Measurements from ENCODE around the gene CRYBA4.

The CRYBA4 gene

DNA sequence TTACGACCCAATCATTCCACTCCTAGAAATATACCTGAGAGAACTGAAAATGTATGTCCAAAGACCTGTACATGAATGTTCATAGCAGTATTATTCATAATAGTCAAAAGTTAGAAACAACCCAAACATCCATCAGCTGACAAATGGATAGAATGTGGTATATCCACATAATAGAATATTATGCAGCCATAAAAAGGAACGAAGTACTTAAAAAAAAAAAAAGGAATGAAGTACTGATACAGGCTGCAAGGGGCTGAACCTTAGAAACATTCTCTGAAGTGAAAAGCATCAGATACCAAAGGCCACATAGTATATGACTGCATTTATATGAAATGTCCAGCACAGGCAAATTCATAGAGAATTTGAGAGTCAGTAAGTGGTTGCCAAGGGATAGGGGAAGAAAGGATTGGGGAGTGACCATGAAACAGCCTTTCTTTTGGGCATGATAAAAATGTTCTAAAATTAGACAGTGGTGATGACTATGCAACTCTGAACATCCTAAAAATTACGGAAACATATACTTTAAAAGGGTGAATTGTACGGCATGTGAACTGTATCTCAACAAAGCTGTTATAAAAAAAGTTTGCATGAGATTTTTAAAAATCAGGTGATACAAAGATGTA lies 33.7 kb upstream of the CRYBA4 start:
- DNase-seq (ENCODE audit: low spot score), result no peak
- TF ChIP-seq, protein P1, sequence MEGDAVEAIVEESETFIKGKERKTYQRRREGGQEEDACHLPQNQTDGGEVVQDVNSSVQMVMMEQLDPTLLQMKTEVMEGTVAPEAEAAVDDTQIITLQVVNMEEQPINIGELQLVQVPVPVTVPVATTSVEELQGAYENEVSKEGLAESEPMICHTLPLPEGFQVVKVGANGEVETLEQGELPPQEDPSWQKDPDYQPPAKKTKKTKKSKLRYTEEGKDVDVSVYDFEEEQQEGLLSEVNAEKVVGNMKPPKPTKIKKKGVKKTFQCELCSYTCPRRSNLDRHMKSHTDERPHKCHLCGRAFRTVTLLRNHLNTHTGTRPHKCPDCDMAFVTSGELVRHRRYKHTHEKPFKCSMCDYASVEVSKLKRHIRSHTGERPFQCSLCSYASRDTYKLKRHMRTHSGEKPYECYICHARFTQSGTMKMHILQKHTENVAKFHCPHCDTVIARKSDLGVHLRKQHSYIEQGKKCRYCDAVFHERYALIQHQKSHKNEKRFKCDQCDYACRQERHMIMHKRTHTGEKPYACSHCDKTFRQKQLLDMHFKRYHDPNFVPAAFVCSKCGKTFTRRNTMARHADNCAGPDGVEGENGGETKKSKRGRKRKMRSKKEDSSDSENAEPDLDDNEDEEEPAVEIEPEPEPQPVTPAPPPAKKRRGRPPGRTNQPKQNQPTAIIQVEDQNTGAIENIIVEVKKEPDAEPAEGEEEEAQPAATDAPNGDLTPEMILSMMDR (IDR thresholded peaks at IDR 0.05; ENCODE audit: extremely low read depth, missing control alignments), result no peak

DNA sequence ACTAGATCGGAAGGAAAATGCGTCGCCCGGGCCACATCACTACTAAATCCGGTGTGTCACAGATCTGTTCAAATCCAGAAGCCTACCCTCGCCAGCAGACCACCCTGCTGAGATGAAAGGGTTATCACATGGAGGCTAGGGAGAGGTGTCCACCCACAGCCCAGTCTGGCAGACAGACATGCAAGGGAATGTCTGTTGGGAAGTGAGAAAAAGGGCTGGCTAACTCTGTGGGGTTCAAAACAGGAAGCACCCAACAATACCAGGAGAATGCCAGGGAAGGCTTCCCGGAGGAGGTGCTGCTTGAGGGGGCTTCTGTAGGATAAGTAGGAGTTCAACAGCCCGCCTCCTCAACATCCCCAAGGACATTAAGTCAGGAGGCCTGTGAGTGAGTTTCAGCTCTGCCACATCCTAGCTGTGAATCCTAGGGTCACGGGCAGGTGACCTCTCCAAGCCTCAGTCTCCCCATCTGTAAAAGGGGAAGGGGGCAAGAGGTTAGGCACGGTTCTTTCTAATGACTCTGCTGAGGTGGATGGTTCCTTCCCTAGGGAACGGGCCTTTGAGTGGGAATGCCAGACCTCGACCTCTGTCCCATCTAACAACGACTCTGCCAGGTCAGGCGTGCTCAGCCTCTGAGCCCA lies 32.9 kb upstream of the CRYBA4 start:
- TF ChIP-seq, protein P1 (IDR thresholded peaks at IDR 0.05; ENCODE audit: extremely low read depth, missing control alignments), result no peak
- DNase-seq (ENCODE audit: low spot score), result no peak

DNA sequence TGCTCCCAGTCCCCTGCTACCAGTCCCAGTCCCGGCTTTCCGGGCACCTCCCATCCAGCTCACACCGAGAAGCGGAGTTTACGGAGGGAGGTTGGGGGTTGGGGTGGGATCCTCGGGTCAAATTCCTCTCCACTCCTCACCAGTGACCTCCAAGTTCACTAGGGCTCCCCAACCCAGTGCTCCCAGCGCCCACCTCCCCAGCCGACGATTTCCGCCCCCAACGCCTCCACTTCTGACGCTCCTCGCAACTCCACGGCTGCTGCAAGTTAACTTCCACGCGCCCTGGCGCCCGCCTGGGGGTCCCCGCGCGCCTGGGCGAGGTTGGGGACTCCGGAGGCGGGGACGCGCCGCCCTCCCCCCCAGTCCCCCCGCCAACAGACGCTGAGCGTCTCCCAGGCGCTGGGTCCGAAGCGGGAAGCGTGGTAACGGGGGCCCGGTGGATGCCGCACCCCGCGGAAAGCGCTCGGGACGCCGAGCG lies 32.4 kb upstream of the CRYBA4 start:
- DNase-seq (ENCODE audit: low spot score), result peak; percentile 30
- TF ChIP-seq, protein P1 (IDR thresholded peaks at IDR 0.05; ENCODE audit: extremely low read depth, missing control alignments), result no peak

DNA sequence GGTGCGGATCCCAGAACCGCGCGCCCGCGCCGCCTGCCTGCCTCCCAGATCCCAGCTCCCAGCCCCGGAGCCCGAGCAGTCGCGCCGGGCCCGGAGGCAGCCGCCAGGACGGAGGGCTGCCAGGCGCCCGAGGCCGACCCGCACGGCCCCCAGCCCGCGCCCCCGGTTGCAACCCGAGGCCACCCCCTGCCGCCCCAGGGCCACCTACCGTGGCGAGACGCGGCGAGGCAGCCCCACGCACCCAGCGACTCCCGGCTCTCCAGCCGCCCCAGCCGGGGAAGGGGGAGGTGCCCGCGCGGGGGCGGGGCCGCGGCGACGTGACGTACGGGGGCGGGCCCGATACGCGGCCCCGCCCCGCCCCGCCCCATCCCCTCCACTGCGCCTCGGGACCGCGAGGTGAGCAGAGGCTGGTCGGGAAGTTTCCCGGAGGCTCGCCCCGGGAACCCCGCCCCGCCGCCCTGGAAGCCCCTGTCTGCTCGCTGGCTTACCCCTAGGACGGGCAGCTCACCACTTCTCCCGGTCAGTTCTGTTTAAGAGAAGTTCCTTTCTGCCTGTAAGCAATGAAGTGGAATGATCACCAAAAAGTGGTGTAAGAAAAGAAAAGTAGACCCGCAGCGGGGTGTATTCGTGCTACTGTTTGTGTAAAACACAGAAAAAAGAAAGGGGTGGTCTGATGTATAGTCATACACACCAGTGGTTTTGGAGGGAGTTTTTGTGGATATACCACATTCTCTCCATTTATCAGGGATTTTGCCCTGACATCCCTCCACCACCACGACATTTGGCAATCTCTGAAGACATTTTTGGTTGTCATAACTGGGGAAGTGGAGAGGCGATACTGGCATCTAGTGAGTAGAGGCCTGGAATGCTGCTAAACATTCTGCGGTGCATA lies 31.7 kb upstream of the CRYBA4 start, which contains the start of gene TPST2:
TPST2 (minus strand) TSS at position 288 of the 892 bp plus-strand sequence. CDS start 48,502 bp downstream, outside the sequence.
- DNase-seq (ENCODE audit: low spot score), result peak; percentile 94
- TF ChIP-seq, protein P1 (IDR thresholded peaks at IDR 0.05; ENCODE audit: extremely low read depth, missing control alignments), result no peak

DNA sequence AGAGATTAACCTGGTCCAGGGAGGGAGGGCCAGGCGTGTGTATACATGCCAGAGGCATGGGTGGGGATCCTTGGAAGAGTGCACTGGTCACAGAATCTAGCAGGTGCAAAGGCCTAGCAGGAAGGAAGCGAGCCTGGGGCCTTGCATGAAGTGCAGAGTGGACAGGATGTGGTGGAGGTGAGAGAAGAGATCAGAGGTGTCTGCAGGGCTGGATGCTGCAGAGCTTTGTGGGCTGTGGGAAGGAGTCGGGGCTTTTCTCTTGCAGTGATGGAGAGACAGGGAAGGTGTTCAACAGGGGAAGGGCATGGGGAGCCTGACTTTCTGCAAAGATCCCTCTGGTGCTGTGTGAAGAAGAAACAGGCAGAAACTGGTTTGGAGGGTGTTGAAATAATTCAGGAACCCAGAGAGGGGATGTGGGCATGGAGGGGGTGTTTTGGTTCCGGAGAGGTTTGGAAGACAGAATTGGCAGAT lies 29.3 kb upstream of the CRYBA4 start:
- TF ChIP-seq, protein P1 (IDR thresholded peaks at IDR 0.05; ENCODE audit: extremely low read depth, missing control alignments), result no peak
- peak; percentile 68 for DNase-seq (ENCODE audit: low spot score)

DNA sequence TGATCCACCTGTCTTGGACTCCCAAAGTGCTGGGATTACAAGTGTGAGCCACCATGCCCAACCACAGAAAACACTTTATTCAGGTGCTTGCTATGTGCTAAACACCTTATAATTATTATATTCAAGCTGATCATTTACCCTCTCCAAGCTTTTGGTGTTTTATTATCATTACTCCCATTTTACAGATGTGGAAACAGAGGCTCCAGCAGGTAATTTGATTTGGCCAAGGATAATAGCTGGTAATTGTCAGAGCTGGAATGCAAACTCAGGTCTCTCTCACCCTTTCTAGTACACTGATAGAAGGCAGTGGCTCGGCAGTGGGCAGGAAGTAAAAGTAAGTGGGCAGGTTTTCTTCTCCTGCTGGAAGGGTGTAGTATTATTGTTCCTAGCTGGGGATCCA lies 28.0 kb upstream of the CRYBA4 start:
- no peak for DNase-seq (ENCODE audit: low spot score)
- TF ChIP-seq, protein P1 (IDR thresholded peaks at IDR 0.05; ENCODE audit: extremely low read depth, missing control alignments), result no peak

Measured in GM20000 (cell line).